GM19468 (cell line): ENCODE results near the gene NCOA3.
"Not testable (repeated sequence)": the region's sequence is repeated elsewhere in the genome, so short reads cannot be mapped to it uniquely, and the experiment has no call there.

ENCODE experiments used
- ATAC-seq: cut with Tn5 transposase; IDR thresholded peaks from one replicate; pipeline ENCODE4 v1.9.1; 2021; ENCODE audit warnings: mild to moderate bottlenecking, moderate library complexity, moderate number of reproducible peaks; ENCODE audit not compliant: unreplicated experiment; ENCODE audit errors: extremely low read depth

Gene NCOA3

GRCh38 chr20:47466704-47467459 is 34.8 kb upstream of the NCOA3 start:
- ATAC-seq, result no peak

DNA sequence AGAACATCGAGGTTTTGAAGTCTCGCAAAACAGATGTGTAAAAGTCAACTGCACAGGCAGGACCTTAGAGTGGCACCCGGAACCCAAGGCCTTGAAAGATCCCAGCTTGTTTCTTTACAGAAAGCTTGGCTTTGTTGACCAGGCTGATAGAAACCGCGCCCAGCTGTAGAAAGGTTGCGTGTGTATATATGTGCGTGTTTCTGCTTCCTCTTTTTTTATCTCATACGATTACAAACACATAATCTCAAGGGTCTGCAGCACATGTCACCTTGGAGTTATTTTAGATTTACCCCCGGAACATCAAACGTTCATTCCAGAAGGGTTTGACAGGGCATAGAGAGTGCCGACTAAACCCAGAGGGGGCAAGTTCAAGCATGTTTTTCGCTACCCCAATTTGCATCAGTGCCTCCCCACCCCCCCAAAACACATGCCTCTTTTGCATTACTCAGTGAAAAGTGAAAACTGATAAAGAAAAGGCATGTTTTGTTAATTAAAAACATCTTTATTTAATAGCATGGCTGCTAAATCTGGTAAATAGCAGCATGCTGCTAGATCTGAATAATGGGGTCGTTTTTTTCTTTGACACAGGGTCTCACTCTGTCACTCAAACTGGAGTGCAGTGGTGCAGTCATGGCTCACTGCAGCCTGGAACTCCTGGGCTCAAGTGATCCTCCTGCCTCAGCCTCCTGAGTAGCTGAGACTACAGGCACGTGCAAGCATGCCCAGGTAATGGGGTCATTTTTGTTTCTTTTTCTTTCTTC is 33.2 kb upstream of the NCOA3 start:
- ATAC-seq, result no peak

GRCh38 chr20:47475419-47476044 is 26.2 kb upstream of the NCOA3 start:
- ATAC-seq, result no peak

DNA sequence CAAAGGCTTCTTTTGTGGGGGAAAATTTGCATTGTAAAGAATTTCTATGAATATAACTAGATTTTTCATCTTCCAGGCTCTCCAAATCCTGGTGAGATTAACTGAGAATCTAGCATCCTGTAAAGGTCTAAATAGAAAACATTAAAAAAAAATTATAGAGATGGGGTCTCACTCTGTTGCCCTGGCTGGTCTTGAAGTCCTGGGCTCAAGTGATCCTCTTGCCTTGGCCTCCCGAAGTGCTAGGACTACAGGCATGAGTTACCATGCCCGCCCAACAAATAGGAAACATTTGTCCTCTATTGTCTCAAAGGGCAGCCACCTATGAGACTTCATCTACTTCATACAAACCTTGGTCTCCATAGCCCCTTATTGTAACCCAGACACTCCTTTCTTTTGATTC is 25.2 kb upstream of the NCOA3 start:
- ATAC-seq, result no peak

GRCh38 chr20:47479093-47479492 is 22.6 kb upstream of the NCOA3 start:
- no peak for ATAC-seq

GRCh38 chr20:47479506-47479905 is 22.2 kb upstream of the NCOA3 start:
- ATAC-seq, result no peak

DNA sequence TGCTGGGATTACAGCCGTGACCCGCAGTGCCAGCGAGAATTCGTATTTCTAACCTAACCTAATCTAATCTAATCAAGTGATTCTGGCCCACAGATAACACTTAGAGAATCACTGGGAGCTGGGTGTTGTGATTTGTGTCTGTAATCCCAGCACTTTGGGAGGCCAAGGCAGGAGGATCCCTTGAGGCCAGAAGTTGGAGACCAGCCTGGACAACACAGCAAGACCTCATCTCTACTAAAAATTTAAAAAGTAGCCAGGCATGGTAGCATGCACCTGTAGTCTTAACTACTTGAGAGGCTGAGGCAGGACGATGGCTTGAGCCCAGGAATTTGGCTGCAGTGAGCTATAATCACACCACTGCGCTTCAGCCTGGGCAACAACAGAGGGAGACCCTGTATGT is 21.4 kb upstream of the NCOA3 start:
- no peak for ATAC-seq

- ATAC-seq, result no peak
These were observed 21.0 kb upstream of the NCOA3 start for GRCh38 chr20:47480705-47481104.

DNA sequence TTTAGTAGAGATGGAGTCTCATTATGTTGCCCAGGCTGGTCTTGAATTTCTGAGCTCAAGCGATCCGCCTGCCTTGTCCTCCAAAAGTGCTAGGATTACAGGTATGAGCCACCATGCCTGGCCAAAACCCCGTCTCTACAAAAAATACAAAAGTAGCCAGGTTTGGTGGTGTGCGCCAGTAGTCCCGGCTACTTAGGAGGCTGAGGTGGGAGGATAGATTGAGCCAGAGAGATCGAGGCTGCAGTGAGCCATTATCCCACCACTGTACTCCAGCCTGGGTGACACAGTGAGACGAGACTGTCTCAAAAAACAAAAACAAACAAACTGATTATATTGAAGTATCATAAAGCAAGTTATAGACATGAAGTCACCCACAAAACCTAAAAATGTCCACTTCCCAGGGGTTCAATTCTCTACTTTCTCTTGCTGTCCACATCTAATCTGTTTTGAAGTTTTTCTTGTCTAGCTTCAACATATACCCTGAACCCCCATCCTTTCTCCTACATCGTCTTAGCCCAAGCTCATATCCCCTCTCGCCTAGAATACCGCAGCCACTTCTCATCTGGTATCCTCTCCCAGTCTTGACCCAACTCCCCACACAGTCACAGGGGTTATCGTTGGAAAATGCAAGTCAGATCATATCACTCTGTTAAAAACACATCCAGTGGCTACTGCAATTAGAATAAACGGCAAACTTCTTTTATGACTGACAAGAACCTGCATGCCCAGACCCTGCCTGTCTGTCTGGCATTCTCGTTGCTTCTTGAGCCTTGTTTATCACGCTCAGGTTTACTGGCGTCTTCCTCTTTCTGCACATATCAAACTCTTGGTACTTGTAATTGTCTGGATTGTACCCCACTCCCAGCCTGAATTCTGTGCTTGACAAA is 20.1 kb upstream of the NCOA3 start:
- ATAC-seq, result no peak

DNA sequence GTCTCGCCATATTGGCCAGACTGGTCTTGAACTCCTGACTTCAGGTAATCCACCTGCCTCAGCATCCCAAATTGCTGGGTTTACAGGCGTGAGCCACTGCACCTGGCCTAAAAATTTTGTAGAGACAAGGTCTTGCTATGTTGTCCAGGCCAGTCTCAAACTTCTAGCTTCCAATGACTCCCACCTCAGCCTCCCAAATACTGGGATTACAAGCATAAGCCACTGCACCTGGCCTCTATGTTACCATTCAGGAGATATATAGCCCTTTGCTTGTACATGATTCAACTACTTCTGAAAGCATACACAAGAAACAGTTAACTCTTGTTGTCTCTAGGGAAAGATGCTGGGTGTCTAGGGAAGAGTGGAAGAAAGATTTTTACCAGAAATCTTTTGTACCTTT is 19.0 kb upstream of the NCOA3 start:
- ATAC-seq, result no peak

DNA sequence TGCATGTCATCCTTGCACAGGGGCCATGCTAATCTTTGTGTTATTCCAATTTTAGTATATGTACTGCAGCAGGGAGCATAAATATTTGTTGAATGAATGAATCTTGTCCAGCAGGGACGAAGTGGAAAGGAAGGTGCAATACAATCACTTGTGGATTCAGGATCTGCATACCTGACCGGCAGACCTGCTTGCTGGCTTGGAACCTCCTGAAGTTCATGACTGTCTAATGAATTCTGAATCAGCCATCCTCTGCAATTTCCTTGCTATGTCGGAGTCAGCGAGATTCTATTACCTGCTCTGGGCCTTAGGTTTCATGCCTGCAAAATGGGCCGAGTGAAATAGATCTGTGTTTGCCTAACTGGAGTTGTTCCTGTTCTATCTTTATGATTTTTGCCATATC is 17.4 kb upstream of the NCOA3 start:
- no peak for ATAC-seq

GRCh38 chr20:47487175-47487917 is 14.3 kb upstream of the NCOA3 start:
- peak; percentile 79 for ATAC-seq

GRCh38 chr20:47489448-47489872 is 12.2 kb upstream of the NCOA3 start:
- ATAC-seq, result no peak

DNA sequence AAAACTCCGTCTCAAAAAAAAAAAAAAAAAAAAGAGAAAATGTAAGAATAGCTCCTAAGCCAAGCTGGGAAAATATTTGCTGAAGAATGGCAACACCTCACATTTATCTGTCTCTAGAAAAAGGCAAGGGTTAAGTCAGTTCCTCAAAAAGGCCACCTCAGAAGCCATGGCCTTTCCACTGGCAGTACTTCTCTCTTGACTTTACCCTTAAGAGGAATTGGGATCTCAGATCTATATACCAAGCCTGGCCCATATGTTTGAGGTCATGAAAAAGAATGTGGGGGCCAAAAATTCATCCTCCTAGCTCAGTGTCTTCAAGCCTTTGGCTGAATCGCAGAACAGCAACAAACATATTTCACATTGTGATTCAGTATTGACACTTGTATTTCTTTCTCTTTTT is 10.9 kb upstream of the NCOA3 start:
- no peak for ATAC-seq

GRCh38 chr20:47492284-47492683 is 9.4 kb upstream of the NCOA3 start:
- no peak for ATAC-seq

DNA sequence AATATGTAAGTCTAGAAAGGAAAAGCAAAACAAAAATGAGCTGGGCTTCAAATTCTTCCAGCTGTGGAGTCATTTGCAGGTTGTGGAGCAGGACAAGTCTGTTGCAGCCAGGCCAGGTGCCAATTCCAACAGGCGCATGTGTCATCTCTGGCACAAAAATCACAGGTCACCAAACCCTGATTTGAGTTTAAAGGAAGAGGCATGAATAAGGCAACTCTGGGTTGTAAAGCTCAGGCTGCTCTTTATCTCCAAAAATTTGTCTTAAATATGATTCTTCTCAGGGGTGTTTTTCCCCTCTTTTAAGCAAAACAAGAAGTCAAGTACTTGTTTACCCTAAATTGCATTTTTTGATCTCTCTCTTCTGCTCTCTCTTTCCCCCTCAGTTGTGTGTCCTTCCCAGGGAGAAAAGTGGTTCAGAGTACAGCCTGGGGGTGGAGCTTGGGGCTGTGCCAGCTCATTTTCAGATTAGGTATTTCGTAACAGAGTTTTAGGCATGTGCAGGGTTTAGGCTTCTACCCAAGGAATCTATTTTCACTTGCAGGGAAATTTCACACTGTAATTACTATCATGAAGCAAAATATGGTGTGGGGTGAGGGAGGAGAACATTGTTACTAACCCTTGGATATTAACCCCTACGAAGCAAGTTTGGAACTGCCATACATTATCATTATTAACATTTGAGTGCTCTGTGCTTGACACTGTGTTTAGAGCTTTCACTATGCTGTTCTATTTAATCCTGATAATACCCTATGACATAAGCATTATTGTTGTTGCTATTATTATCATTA is 8.3 kb upstream of the NCOA3 start:
- no peak for ATAC-seq

DNA sequence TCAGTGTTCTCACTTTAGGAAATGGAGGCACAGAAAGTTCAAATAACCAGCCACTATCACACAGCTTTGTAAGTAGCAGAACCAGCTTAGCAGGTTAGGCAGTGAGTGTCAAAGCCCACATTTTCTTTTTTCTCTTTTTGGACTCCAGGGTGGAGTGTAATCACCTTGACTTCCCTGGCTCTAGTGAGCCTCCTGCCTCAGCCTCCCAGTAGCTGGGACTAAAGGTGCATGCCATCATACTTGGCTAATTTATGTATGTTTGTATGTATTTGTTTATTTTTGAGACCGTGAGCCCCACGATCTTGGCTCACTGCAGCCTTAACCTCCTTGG is 7.8 kb upstream of the NCOA3 start:
- ATAC-seq, result no peak

- ATAC-seq, result not testable (repeated sequence)
These were observed 7.1 kb upstream of the NCOA3 start for GRCh38 chr20:47494606-47495005.

DNA sequence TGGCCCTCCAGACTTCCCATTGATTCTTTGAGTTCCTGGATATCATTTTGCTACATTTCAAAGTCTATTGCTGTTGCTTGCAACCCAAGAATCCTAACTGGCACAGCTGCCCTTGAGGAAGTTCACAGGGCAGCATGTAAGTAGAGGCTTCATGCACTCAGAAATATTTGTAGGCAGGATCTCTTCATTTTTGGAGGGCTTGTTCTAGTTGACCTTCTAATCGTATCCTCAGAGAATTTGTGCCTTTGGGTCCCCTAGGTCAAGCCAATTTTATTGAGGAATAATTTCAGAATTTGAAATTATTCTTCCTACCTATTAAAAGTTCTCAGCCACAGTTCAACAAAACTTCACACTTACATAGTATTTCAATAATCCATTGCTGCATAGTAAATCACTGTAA is 5.6 kb upstream of the NCOA3 start:
- ATAC-seq, result no peak
